ENCODE data around the gene TXNDC8. TPM values are rescaled to one million over a fixed set of nuclear protein-coding genes. Genes with fewer than 3 reads are reported as not detected.

The TXNDC8 gene
- total and polyA plus RNA-seq, 2 donors (not counting 1 experiment from before 2014, with no cell fraction given) = not detected

- CTCF ChIA-PET = no interaction called here
- Mint-ChIP-seq H3K9me3 (ENCODE audit: insufficient read depth) (no peaks in the 10 kb centered on the region), H3K27ac (no peak overlapping the region), H3K4me1 (no peaks in the 10 kb centered on the region), H3K4me3 (no peak overlapping the region), H3K27me3 (peaks cover 15% of the 10 kb centered on the region)
- DNase-seq (no peak), ATAC-seq (ENCODE audit: low read depth) (no peak)
- no peaks in the 10 kb centered on the region for H3K36me3 ChIP-seq (replicated peaks in 1 of 2; ENCODE audit: control extremely low read depth in 1 of 2, control insufficient read depth in 1 of 2, extremely low read depth in 1 of 2, insufficient read depth in 2 of 2, low read length in 1 of 2)
- H3K9ac ChIP-seq (ENCODE audit: low read length) = no peak overlapping the region
- H3K9me3 ChIP-seq (ENCODE audit: control extremely low read depth in 1 of 3, control insufficient read depth in 2 of 3, insufficient read depth in 1 of 3, low read length in 2 of 3) = no peaks in the 10 kb centered on the region
- 100% methylated on average over 1 of the region's 6 CpGs for WGBS (ENCODE audit: insufficient coverage)
- TF ChIP-seq EZH2 (IDR thresholded peaks at IDR 0.05; ENCODE audit: borderline replicate concordance, insufficient read depth, low read depth, low read length, poor library complexity, severe bottlenecking) (no peak), CTCF (IDR thresholded peaks at IDR 0.05) (no peak)
- H3K27ac ChIP-seq (ENCODE audit: low read length in 2 of 2) = no peak overlapping the region
- intact Hi-C loops (cut with micrococcal nuclease) = no loop called here
- no peak overlapping the region for H3K4me3 ChIP-seq (ENCODE audit: control extremely low read depth in 1 of 5, extremely low read depth in 1 of 5, insufficient read depth in 1 of 5, low read depth in 2 of 5, low read length in 4 of 5)
- POLR2A ChIA-PET = no interaction called here
- no peak overlapping the region for H2AFZ ChIP-seq (ENCODE audit: insufficient read depth, low read depth, low read length, poor library complexity, severe bottlenecking)
- no peak overlapping the region for H3K4me2 ChIP-seq (replicated peaks; ENCODE audit: low read depth, low read length, poor library complexity, severe bottlenecking)
- H3K79me2 ChIP-seq (ENCODE audit: control insufficient read depth, insufficient read depth, low read length) = no peaks in the 10 kb centered on the region
- H4K20me1 ChIP-seq (ENCODE audit: control insufficient read depth, insufficient read depth, low read length, poor library complexity, severe bottlenecking) = no peaks in the 10 kb centered on the region
- H3K27me3 ChIP-seq (replicated peaks in 1 of 4; ENCODE audit: control extremely low read depth in 1 of 4, control insufficient read depth in 3 of 4, insufficient read depth in 4 of 4, low read length in 3 of 4) = no peaks in the 10 kb centered on the region
- H3K4me1 ChIP-seq (ENCODE audit: control insufficient read depth in 2 of 2, insufficient read depth in 2 of 2, low read length in 2 of 2) = no peaks in the 10 kb centered on the region
Observed at GRCh38 chr9:110282739-110283081, 55.0 kb downstream of the TXNDC8 start.

GRCh38 chr9:110282018-110282738 lies 55.5 kb downstream of the TXNDC8 start:
- DNase-seq (no peak), ATAC-seq (ENCODE audit: low read depth) (no peak)
- no peaks in the 10 kb centered on the region for H3K4me1 ChIP-seq (ENCODE audit: control insufficient read depth in 2 of 2, insufficient read depth in 2 of 2, low read length in 2 of 2)
- no peak overlapping the region for H3K27ac ChIP-seq (ENCODE audit: low read length in 2 of 2)
- H2AFZ ChIP-seq (ENCODE audit: insufficient read depth, low read depth, low read length, poor library complexity, severe bottlenecking) = no peak overlapping the region
- intact Hi-C loops (cut with micrococcal nuclease) = no loop called here
- no peaks in the 10 kb centered on the region for H3K4me1 Mint-ChIP-seq
- no peaks in the 10 kb centered on the region for H3K36me3 ChIP-seq (replicated peaks in 1 of 2; ENCODE audit: control extremely low read depth in 1 of 2, control insufficient read depth in 1 of 2, extremely low read depth in 1 of 2, insufficient read depth in 2 of 2, low read length in 1 of 2)
- TF ChIP-seq EZH2 (IDR thresholded peaks at IDR 0.05; ENCODE audit: borderline replicate concordance, insufficient read depth, low read depth, low read length, poor library complexity, severe bottlenecking) = no peak
- TF ChIP-seq CTCF (IDR thresholded peaks at IDR 0.05) = no peak
- H3K27me3 Mint-ChIP-seq = peaks cover 16% of the 10 kb centered on the region
- H3K4me3 Mint-ChIP-seq = no peak overlapping the region
- H3K79me2 ChIP-seq (ENCODE audit: control insufficient read depth, insufficient read depth, low read length) = no peaks in the 10 kb centered on the region
- POLR2A ChIA-PET = no interaction called here
- H3K4me3 ChIP-seq (ENCODE audit: control extremely low read depth in 1 of 5, extremely low read depth in 1 of 5, insufficient read depth in 1 of 5, low read depth in 2 of 5, low read length in 4 of 5) = no peak overlapping the region
- CTCF ChIA-PET = no interaction called here
- WGBS (ENCODE audit: insufficient coverage) = 69% methylated on average over 2 of the region's 4 CpGs
- no peak overlapping the region for H3K27ac Mint-ChIP-seq
- H3K9me3 ChIP-seq (ENCODE audit: control extremely low read depth in 1 of 3, control insufficient read depth in 2 of 3, insufficient read depth in 1 of 3, low read length in 2 of 3) = no peaks in the 10 kb centered on the region
- H3K9ac ChIP-seq (ENCODE audit: low read length) = no peak overlapping the region
- H3K9me3 Mint-ChIP-seq (ENCODE audit: insufficient read depth) = no peaks in the 10 kb centered on the region
- H3K4me2 ChIP-seq (replicated peaks; ENCODE audit: low read depth, low read length, poor library complexity, severe bottlenecking) = no peak overlapping the region
- H3K27me3 ChIP-seq (replicated peaks in 1 of 4; ENCODE audit: control extremely low read depth in 1 of 4, control insufficient read depth in 3 of 4, insufficient read depth in 4 of 4, low read length in 3 of 4) = no peaks in the 10 kb centered on the region
- H4K20me1 ChIP-seq (ENCODE audit: control insufficient read depth, insufficient read depth, low read length, poor library complexity, severe bottlenecking) = no peaks in the 10 kb centered on the region
